Panc1 (cell line): ENCODE data around the gene SLC6A17.

ENCODE experiments used
- CTCF ChIP-seq: fragments of 450-650 bp; IDR thresholded peaks from 2 replicates; pipeline ENCODE4 v1.5.1; 2017; ENCODE audit warnings: mild to moderate bottlenecking
- POLR2AphosphoS5 ChIP-seq: IDR thresholded peaks from 2 replicates; pipeline ENCODE4 v1.6.1; 2012; ENCODE audit warnings: mild to moderate bottlenecking, low read depth, low read length, moderate library complexity
- SIN3A ChIP-seq: IDR thresholded peaks from 2 replicates; pipeline ENCODE4 v1.6.1; 2012; ENCODE audit warnings: low read depth, mild to moderate bottlenecking, low read length, moderate library complexity, borderline replicate concordance; ENCODE audit not compliant: insufficient read depth
- TCF7L2 ChIP-seq: IDR thresholded peaks from 2 replicates; pipeline ENCODE4 v1.6.1; 2011; ENCODE audit warnings: mild to moderate bottlenecking, low read depth, low read length, inconsistent platforms

DNA sequence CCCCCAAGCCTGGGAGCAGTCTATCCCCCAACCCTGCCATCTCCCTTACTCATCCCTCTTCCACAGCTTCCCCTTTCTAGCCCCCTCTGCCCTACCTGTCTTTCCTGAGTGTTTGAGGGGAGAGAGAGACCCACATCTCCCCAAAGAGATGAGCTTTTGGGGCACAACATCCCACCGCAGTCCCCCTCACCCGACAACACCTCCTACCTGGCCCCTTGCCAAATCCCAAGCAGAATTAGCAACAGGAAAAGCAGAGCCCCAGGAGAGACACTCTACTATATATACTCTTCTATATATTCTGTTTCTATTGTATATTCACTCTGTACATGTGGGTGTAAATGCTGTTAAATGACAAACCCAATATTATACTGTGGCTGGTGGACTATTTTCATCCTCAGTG is 49.9 kb downstream of the SLC6A17 start:
- TF ChIP-seq CTCF = no peak
- TF ChIP-seq POLR2AphosphoS5 = no peak
- no peak for TF ChIP-seq SIN3A
- TF ChIP-seq TCF7L2 = no peak
